B cell (primary cell): Measurements from ENCODE around the gene CDH13. TPM values are rescaled to one million over a fixed set of nuclear protein-coding genes. Genes with fewer than 3 reads are reported as not detected.

Experiments
- ATAC-seq: fragments of 200-7000 bp; cut with Tn5 transposase; one replicate; pipeline ENCODE4 v1.10.0; 2021; ENCODE audit warnings: low read depth, mild to moderate bottlenecking, moderate number of reproducible peaks, moderate library complexity
- CTCF ChIA-PET: fragments of 350-600 bp; sonication (Branson Sonifier 250); formaldehyde crosslinking; loops from one replicate; lab custom pipeline; 2021; ENCODE audit warnings: antibody characterized with exemption, inconsistent platforms; lab: Charles Lee
- POLR2A ChIA-PET: fragments of 350-600 bp; sonication (Branson Sonifier 250); formaldehyde crosslinking; loops from one replicate; lab custom pipeline; 2021; ENCODE audit warnings: antibody characterized with exemption; lab: Charles Lee
- DNase-seq: peaks from one replicate; pipeline ENCODE4 v3.0.0; 2013
- H2AFZ ChIP-seq: 2 replicates; pipeline ENCODE4 v1.6.1; 2012; ENCODE audit warnings: mild to moderate bottlenecking, low read depth, low read length; ENCODE audit not compliant: insufficient read depth, poor library complexity, severe bottlenecking
- H3K27ac ChIP-seq, 2 donors: 1 replicate in 1 of 2; 2 replicates in 1 of 2; pipeline ENCODE4 v1.5.1; 2012 to 2013; ENCODE audit warnings: low read length in 2 of 2, mild to moderate bottlenecking in 2 of 2, moderate library complexity in 1 of 2
- H3K27me3 ChIP-seq, 4 experiments: fragments of 200-600 bp in 1 of 4; sonication (generic) in 1 of 4; replicated peaks in 1 of 4; 1 replicate in 2 of 4; 2 replicates in 2 of 4; pipeline versions ENCODE4 v1.6.1 to v1.7.0; 2013 to 2016; ENCODE audit warnings: low read length in 3 of 4, mild to moderate bottlenecking in 2 of 4, mixed read lengths in 1 of 4, moderate library complexity in 1 of 4; ENCODE audit not compliant: insufficient read depth in 4 of 4, control insufficient read depth in 3 of 4; ENCODE audit errors: control extremely low read depth in 1 of 4
- H3K36me3 ChIP-seq, 2 experiments: replicated peaks in 1 of 2; 1 replicate in 1 of 2; 2 replicates in 1 of 2; pipeline versions ENCODE4 v1.6.1 to v1.7.1; 2013; ENCODE audit warnings: low read length in 1 of 2; ENCODE audit not compliant: insufficient read depth in 2 of 2, control insufficient read depth in 1 of 2; ENCODE audit errors: control extremely low read depth in 1 of 2, extremely low read depth in 1 of 2
- H3K4me1 ChIP-seq, 2 donors: fragments of 200-600 bp in 1 of 2; sonication (generic) in 1 of 2; 1 replicate in 1 of 2; 2 replicates in 1 of 2; pipeline versions ENCODE4 v1.5.1 to v1.6.1; 2013 to 2017; ENCODE audit warnings: low read length in 2 of 2; ENCODE audit not compliant: control insufficient read depth in 2 of 2, insufficient read depth in 2 of 2
- H3K4me2 ChIP-seq: replicated peaks from 2 replicates; pipeline ENCODE3; 2012; ENCODE audit warnings: mild to moderate bottlenecking, low read depth, low read length; ENCODE audit not compliant: poor library complexity, severe bottlenecking
- H3K4me3 ChIP-seq, 5 experiments: fragments of 200-600 bp in 1 of 5; sonication (generic) in 1 of 5; 1 replicate in 3 of 5; 2 replicates in 2 of 5; pipeline versions ENCODE4 v1.5.1 to v1.7.0; 2011 to 2016; ENCODE audit warnings: low read length in 4 of 5, mild to moderate bottlenecking in 4 of 5, low read depth in 2 of 5, control low read depth in 1 of 5, moderate library complexity in 1 of 5; ENCODE audit not compliant: insufficient read depth in 1 of 5; ENCODE audit errors: control extremely low read depth in 1 of 5, extremely low read depth in 1 of 5
- H3K79me2 ChIP-seq: fragments of 200-600 bp; sonication (generic); one replicate; pipeline ENCODE4 v1.6.0; 2016; ENCODE audit warnings: low read length; ENCODE audit not compliant: control insufficient read depth, insufficient read depth
- H3K9ac ChIP-seq: fragments of 200-600 bp; sonication (generic); 2 replicates; pipeline ENCODE4 v1.6.1; 2017; ENCODE audit warnings: mild to moderate bottlenecking, low read length, moderate library complexity
- H3K9me3 ChIP-seq, 3 donors: one replicate each; pipeline versions ENCODE4 v1.6.1 to v1.7.1; 2013; ENCODE audit warnings: low read length in 2 of 3; ENCODE audit not compliant: control insufficient read depth in 2 of 3, insufficient read depth in 1 of 3; ENCODE audit errors: control extremely low read depth in 1 of 3
- H4K20me1 ChIP-seq: 2 replicates; pipeline ENCODE4 v1.6.0; 2012; ENCODE audit warnings: mild to moderate bottlenecking, low read length; ENCODE audit not compliant: insufficient read depth, control insufficient read depth, poor library complexity, severe bottlenecking
- H3K27ac Mint-ChIP-seq: one replicate; pipeline ENCODE4 v1.8.0; 2021; ENCODE audit warnings: mixed read lengths
- H3K27me3 Mint-ChIP-seq: one replicate; pipeline ENCODE4 v1.8.0; 2021; ENCODE audit warnings: mixed read lengths
- H3K4me1 Mint-ChIP-seq: one replicate; pipeline ENCODE4 v1.8.0; 2021; ENCODE audit warnings: mixed read lengths
- H3K4me3 Mint-ChIP-seq: one replicate; pipeline ENCODE4 v1.8.0; 2021; ENCODE audit warnings: mixed read lengths
- H3K9me3 Mint-ChIP-seq: one replicate; pipeline ENCODE4 v1.8.0; 2022; ENCODE audit warnings: mixed read lengths; ENCODE audit not compliant: insufficient read depth
- CTCF ChIP-seq: fragments of 200-600 bp; IDR thresholded peaks from one replicate; pipeline ENCODE4 v1.8.0; 2022; ENCODE audit warnings: antibody characterized with exemption, mild to moderate bottlenecking
- EZH2 ChIP-seq: IDR thresholded peaks from 2 replicates; pipeline ENCODE4 v1.6.1; 2012; ENCODE audit warnings: borderline replicate concordance, low read depth, mild to moderate bottlenecking, moderate library complexity, low read length; ENCODE audit not compliant: insufficient read depth, poor library complexity, severe bottlenecking
- WGBS: methylation state at CpG from one replicate; pipeline ENCODE4 v1.1.5; 2013; ENCODE audit warnings: missing lambda C conversion rate; ENCODE audit not compliant: insufficient coverage; 5-methylcytosine and 5-hydroxymethylcytosine counted together
- intact Hi-C: fragments of 100-400 bp; cut with micrococcal nuclease; formaldehyde crosslinking; loops from one replicate; pipeline ENCODE4 v1.10.0; 2022
- polyA plus RNA-seq: library from polyadenylated mRNA; depleted of rRNA; stranded (reverse); fragments of >200 nt; gene quantifications from 2 replicates; pipeline ENCODE4 v1.2.3, GENCODE V29; 2012
- total RNA-seq, 2 donors: library from RNA; stranded (reverse); fragments of 120-200 nt in 1 of 2; gene quantifications; 1 replicate in 1 of 2; 2 replicates in 1 of 2; pipeline versions ENCODE4 v1.2.3 to v1.2.4, GENCODE V29; 2013 to 2022

CDH13 gene
- total and polyA plus RNA-seq, 2 donors (not counting 1 experiment from before 2014, with no cell fraction given) = not detected

GRCh38 chr16:83579436-83579835 is 952.7 kb downstream of the CDH13 start:
- ATAC-seq (no peak), DNase-seq (no peak)
- no peak overlapping the region for H3K4me3 ChIP-seq
- Mint-ChIP-seq H3K27me3 (peaks cover 24% of the 10 kb centered on the region), H3K4me3 (no peak overlapping the region), H3K4me1 (no peaks in the 10 kb centered on the region), H3K9me3 (peaks cover 7% of the 10 kb centered on the region), H3K27ac (no peak overlapping the region)
- H3K27ac ChIP-seq = no peak overlapping the region
- intact Hi-C loops = no loop called here
- no peaks in the 10 kb centered on the region for H3K9me3 ChIP-seq
- no peaks in the 10 kb centered on the region for H3K79me2 ChIP-seq
- ChIA-PET CTCF (no interaction called here), POLR2A (no interaction called here)
- no peaks in the 10 kb centered on the region for H3K4me1 ChIP-seq
- no peaks in the 10 kb centered on the region for H3K27me3 ChIP-seq
- no peak for TF ChIP-seq EZH2
- TF ChIP-seq CTCF = no peak
- H3K9ac ChIP-seq = no peak overlapping the region
- H2AFZ ChIP-seq = no peak overlapping the region
- H3K36me3 ChIP-seq = no peaks in the 10 kb centered on the region
- H4K20me1 ChIP-seq = no peaks in the 10 kb centered on the region
- H3K4me2 ChIP-seq = no peak overlapping the region
- WGBS = 60% methylated on average over 1 of the region's 3 CpGs

- CTCF ChIA-PET = no interaction called here
- intact Hi-C loops = no loop called here
- H3K4me3 Mint-ChIP-seq = no peak overlapping the region
- peaks cover 2% of the 10 kb centered on the region for H3K9me3 Mint-ChIP-seq
- TF ChIP-seq CTCF (no peak), EZH2 (no peak)
- ATAC-seq = no peak
- no peaks in the 10 kb centered on the region for H3K27me3 ChIP-seq
- H2AFZ ChIP-seq = no peak overlapping the region
- H3K27ac Mint-ChIP-seq = no peak overlapping the region
- no peaks in the 10 kb centered on the region for H4K20me1 ChIP-seq
- H3K36me3 ChIP-seq = no peaks in the 10 kb centered on the region
- no peak overlapping the region for H3K27ac ChIP-seq
- H3K4me3 ChIP-seq = no peak overlapping the region
- DNase-seq = no peak
- H3K4me1 Mint-ChIP-seq = no peaks in the 10 kb centered on the region
- POLR2A ChIA-PET = no interaction called here
- H3K4me1 ChIP-seq = no peaks in the 10 kb centered on the region
- no peak overlapping the region for H3K9ac ChIP-seq
- WGBS = 100% methylated on average over 1 of the region's 2 CpGs
- peaks cover 24% of the 10 kb centered on the region for H3K27me3 Mint-ChIP-seq
- no peaks in the 10 kb centered on the region for H3K9me3 ChIP-seq
- no peaks in the 10 kb centered on the region for H3K79me2 ChIP-seq
- H3K4me2 ChIP-seq = no peak overlapping the region
These were observed 954.3 kb downstream of the CDH13 start for GRCh38 chr16:83581082-83581481.
